HG02642 (cell line): Measurements from ENCODE around the gene ANKRD40CL.
"Not testable (repeated sequence)": the region's sequence is repeated elsewhere in the genome, so short reads cannot be mapped to it uniquely, and the experiment has no call there.

ENCODE experiments used
- ATAC-seq: cut with Tn5 transposase; IDR thresholded peaks from one replicate; pipeline ENCODE4 v1.9.1; 2021; ENCODE audit warnings: mild to moderate bottlenecking; ENCODE audit not compliant: unreplicated experiment, poor library complexity

ANKRD40CL gene

GRCh38 chr17:50767446-50767845 lies at the start of gene ANKRD40CL:
Gene ANKRD40CL (minus strand): TSS chr17:50767518. CDS start chr17:50766913, 605 bp downstream.
- ATAC-seq: no peak

DNA sequence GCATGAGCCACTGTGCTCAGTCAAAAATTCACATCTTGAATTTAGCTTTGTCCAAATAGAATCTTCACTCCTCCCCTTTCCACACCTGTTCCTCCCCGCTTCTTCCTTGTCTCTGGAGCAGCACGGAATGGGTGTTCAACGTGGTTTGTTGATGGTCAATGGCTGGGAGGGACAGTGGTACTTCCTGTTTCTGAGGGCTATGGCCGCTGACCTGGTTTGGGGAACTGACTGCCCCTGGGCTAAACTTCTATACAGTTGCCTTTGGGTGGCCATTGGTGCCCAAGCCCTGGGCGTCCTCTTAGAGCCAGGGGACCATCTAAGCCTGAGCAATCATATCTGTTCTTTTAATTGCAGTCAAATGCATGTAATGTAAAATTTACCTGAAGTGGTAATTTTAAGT lies 49.0 kb upstream of the ANKRD40CL start:
- ATAC-seq: no peak

- ATAC-seq: no peak
These were observed 48.1 kb upstream of the ANKRD40CL start for GRCh38 chr17:50815400-50815799.

GRCh38 chr17:50813583-50813982 lies 46.3 kb upstream of the ANKRD40CL start:
- no peak for ATAC-seq

GRCh38 chr17:50808888-50809287 lies 41.6 kb upstream of the ANKRD40CL start:
- ATAC-seq: no peak

DNA sequence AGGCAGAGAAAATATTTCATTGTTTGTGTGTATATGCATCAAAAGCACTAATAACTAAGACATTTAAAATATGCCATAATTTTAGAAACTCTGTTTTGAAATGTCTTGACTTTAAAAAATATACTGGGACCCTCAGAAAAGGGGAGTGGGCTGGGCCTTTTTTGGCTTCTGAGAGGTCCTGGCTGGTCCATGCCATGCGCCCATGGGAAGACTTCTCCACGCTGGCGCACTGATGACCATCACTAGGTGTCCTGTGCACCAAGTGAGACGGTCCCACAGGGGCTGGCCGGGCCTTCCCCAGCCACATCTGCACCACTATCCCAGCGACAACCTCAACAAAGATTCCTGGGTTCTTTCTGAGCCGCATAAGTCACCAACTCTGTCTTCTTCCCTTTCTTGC lies 41.1 kb upstream of the ANKRD40CL start:
- no peak for ATAC-seq

GRCh38 chr17:50807675-50808074 lies 40.4 kb upstream of the ANKRD40CL start:
- ATAC-seq: no peak

DNA sequence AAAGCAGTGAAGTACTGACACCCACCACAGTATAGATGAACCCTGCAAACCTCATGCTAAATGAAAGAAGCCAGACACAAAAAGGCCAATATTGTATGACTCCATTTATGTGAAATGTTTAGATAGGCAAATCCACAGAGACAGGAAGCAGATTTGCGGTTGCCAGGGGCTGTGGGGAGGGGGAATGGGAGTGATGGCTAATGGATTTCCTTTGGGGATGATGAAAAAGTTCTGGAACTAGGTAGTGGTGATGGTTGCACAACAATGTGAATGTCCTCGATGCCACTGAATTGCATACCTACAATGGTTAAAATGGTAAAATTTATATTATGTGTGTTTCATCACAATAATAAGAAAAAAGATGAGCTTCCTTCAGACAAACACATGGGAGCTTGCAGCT lies 39.7 kb upstream of the ANKRD40CL start:
- ATAC-seq: no peak

DNA sequence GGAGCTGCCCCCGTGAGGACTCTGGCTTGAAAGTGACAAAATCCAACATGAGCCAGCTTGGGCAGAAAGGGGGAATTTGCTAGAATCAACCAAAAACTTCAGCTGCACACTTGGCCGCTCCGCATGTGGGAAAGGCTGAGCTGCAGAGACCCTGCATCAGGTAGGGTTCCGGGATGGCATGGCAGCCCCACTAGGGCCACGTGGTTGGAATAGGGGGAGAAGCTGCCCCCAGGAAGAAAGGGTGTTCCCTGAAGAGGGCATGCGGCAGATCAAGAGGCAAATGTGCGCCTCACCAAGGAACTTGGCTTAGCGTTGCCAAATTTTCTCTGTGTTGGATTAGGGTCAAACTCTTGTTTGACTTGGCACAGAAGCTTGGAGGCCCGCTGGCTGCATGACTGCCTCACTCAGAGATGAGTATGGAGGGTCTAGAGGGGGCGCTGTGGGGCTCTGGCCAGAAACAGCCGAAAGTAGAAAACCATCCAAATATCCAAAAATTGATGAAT lies 38.9 kb upstream of the ANKRD40CL start:
- no peak for ATAC-seq

GRCh38 chr17:50805486-50805885 lies 38.2 kb upstream of the ANKRD40CL start:
- no peak for ATAC-seq

- not testable (repeated sequence) for ATAC-seq
These were observed 37.6 kb upstream of the ANKRD40CL start for GRCh38 chr17:50804749-50805475.

- ATAC-seq: no peak
These were observed 36.4 kb upstream of the ANKRD40CL start for GRCh38 chr17:50803676-50804075.

- ATAC-seq: no peak
These were observed 35.6 kb upstream of the ANKRD40CL start for GRCh38 chr17:50802609-50803571.

DNA sequence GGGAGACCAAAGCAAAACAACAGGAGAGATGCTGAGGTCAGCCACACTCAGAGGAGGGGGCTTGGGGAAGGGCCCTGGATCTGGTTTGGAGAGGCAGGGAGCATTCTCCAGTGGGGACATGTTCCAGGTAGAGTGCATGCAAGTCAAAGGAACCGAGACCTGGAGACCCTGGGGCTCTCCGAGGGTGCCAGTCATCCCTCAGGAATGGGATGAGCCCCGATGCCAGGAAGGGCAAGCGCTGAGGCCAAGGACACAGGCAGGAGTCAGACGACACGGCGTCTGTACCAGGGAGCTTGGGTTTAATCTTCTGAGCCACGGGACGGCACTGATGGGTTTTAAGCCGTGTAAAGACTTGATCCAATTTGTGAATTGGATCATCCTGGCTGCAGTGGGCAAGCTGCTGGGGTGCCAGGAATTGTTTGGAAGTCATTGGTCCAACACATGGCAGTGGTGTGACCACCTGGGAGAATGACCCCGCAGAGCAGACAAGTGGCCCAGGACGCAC lies 32.9 kb upstream of the ANKRD40CL start:
- ATAC-seq: no peak

DNA sequence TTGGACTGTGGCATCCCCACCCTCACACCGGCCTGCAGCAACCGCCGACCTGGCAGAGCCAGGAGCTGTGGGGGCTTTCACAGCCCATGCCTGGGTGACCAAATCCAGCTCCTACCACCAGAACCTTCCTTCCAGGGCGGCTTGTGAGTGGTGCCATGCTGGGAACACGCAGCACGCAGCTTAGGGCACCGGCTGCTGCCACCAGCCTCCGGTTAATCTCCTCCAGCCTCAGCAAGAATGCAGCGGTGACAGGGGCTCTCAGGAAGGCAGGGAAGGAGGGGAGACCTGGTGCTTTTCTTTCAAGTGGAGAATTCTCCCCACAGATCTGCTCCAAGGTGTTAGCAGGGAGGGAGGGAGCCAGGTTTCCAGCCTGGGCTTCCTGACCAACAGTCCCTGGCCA lies 32.3 kb upstream of the ANKRD40CL start:
- no peak for ATAC-seq

DNA sequence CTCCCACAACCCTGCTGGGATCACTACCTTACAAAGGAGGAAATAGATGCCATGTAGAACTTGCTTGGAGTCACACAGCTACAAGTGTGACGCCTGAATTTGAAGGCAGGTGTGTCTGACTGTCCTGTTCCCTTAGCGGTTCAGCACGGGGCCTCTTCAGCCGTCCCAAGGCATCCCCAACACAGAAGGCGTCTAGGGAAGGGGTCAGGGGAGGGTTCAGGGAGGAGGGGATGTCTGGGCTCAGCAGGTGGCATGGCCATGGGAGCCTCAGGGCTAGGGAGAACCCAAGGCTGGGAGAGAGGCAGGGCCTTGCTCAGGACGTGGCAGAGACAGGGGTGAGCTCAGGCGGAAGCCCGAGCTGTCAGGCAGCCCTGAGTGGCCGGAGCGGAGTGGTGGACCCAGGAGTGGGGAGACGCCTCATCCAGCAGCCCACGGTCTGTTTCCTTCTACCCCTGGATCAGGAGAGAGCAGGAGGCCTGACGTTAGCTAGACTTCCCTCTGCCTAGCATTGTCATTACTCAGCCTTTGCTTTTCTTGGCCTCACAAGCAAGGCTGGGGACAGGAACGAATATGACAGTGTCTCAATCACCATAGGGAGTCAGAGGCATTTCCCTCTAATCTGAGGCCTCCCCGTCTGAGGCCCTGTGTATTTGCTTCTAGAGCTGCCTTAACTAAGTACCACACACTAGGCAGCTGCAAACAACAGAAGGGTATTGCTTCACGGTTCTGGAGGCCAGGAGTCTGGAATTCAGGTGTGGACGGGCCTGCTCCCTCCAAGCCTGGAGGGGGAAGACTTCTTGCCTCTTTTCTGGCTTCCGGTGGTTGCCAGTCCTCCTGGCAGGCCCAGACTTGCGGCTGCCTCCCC lies 31.3 kb upstream of the ANKRD40CL start:
- ATAC-seq: no peak

DNA sequence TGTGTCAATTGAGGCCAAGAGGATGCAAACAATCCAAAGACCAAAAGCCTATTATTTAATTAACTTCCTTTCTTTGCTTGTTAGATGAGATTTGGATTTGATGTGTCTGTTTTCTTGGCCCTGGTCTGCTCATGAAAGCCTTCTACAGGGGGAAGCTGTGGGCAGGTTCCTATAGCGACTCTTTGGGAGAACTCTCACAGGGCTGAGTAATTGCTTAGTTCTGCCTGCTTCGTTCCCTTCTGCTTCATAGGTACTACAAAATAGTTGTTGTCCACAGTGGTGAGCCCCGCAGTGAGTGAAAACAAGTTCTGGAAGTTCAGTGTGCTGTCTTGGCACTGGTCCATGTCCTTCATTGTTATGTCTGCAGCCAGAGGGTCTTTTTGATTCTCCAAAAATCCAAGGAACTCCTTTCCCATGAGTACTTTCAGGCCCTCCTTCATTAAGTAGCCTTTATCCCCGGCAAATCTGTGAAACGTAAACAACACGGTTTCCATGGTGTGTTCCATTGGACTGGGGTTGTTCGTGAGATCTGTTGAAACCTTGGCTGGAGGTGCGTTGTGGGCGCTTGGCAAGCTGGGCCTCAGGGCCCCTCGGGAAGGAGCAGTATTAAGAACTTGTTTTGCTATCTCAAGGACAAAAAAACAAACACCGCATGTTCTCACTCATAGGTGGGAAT lies 30.0 kb upstream of the ANKRD40CL start:
- no peak for ATAC-seq

DNA sequence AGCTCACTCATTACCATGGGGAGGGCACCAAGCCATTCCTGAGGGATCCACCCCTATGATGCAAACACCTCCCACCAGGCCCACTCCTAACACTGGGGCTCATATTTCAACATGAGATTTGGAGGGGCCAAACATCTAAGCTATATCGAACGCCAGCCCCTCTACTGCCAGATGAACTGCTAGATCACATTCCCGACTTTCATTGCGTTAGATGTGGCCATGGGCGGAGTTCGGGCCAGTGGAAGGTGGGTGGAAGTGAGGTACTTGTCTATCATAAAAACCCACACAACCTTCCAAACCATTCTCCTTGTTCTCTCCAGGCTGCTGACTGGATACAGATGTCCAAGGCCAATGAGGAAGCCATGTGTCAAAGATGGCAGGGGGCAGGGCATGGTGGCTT lies 27.0 kb upstream of the ANKRD40CL start:
- ATAC-seq: no peak

- ATAC-seq: no peak
These were observed 25.7 kb upstream of the ANKRD40CL start for GRCh38 chr17:50793007-50793406.

- no peak for ATAC-seq
These were observed 24.8 kb upstream of the ANKRD40CL start for GRCh38 chr17:50792132-50792531.
